Skeletal muscle cell (primary cell): ENCODE measurements around the gene ATP11B.

Source experiments
- DNase-seq: peaks from one replicate; pipeline ENCODE4 v3.0.0-alpha.2; 2010; ENCODE audit warnings: low read depth
- H3K4me3 ChIP-seq: 2 replicates; pipeline ENCODE4 v1.5.1; 2011; ENCODE audit warnings: low read depth, mild to moderate bottlenecking, control low read depth, low read length, moderate library complexity

ATP11B gene

GRCh38 chr3:182792901-182793662, at the start of gene ATP11B:
Gene ATP11B, plus strand, starts transcription at chr3:182793504. Its CDS starts 256 bp downstream, at chr3:182793760.
- DNase-seq: no peak
- H3K4me3 ChIP-seq: peak within 1 kb of the TSS; percentile 76

GRCh38 chr3:182746959-182747358, 46.3 kb upstream of the ATP11B start:
- no peak for DNase-seq
- H3K4me3 ChIP-seq: no peak overlapping the region

- no peak for DNase-seq
- H3K4me3 ChIP-seq: no peak overlapping the region
Measured at GRCh38 chr3:182755308-182755707, 38.0 kb upstream of the ATP11B start.

GRCh38 chr3:182755712-182756111, 37.6 kb upstream of the ATP11B start:
- H3K4me3 ChIP-seq: no peak overlapping the region
- DNase-seq: no peak

- DNase-seq: no peak
- no peak overlapping the region for H3K4me3 ChIP-seq
Measured at GRCh38 chr3:182760576-182761164, 32.6 kb upstream of the ATP11B start.

- DNase-seq: no peak
- no peak overlapping the region for H3K4me3 ChIP-seq
Measured at GRCh38 chr3:182763896-182764295, 29.4 kb upstream of the ATP11B start.

GRCh38 chr3:182765287-182765686, 28.0 kb upstream of the ATP11B start:
- no peak for DNase-seq
- H3K4me3 ChIP-seq: no peak overlapping the region

- no peak overlapping the region for H3K4me3 ChIP-seq
- no peak for DNase-seq
Measured at GRCh38 chr3:182766099-182766498, 27.2 kb upstream of the ATP11B start.

- no peak overlapping the region for H3K4me3 ChIP-seq
- no peak for DNase-seq
Measured at GRCh38 chr3:182768413-182768812, 24.9 kb upstream of the ATP11B start.

GRCh38 chr3:182769673-182770072, 23.6 kb upstream of the ATP11B start:
- no peak overlapping the region for H3K4me3 ChIP-seq
- DNase-seq: no peak

- no peak for DNase-seq
- no peak overlapping the region for H3K4me3 ChIP-seq
Measured at GRCh38 chr3:182782149-182782548, 11.2 kb upstream of the ATP11B start.

GRCh38 chr3:182783106-182783505, 10.2 kb upstream of the ATP11B start:
- no peak overlapping the region for H3K4me3 ChIP-seq
- DNase-seq: no peak

- no peak overlapping the region for H3K4me3 ChIP-seq
- no peak for DNase-seq
Measured at GRCh38 chr3:182784542-182784941, 8.8 kb upstream of the ATP11B start.

- DNase-seq: no peak
- no peak overlapping the region for H3K4me3 ChIP-seq
Measured at GRCh38 chr3:182785142-182785541, 8.2 kb upstream of the ATP11B start.

GRCh38 chr3:182785756-182786155, 7.5 kb upstream of the ATP11B start:
- DNase-seq: no peak
- no peak overlapping the region for H3K4me3 ChIP-seq

GRCh38 chr3:182786564-182787196, 6.6 kb upstream of the ATP11B start:
- no peak for DNase-seq
- no peak overlapping the region for H3K4me3 ChIP-seq

GRCh38 chr3:182787302-182788036, 5.8 kb upstream of the ATP11B start:
- no peak for DNase-seq
- no peak overlapping the region for H3K4me3 ChIP-seq

GRCh38 chr3:182789371-182789770, 3.9 kb upstream of the ATP11B start:
- DNase-seq: no peak
- no peak overlapping the region for H3K4me3 ChIP-seq

- no peak for DNase-seq
- no peak overlapping the region for H3K4me3 ChIP-seq
Measured at GRCh38 chr3:182790612-182791011, 2.7 kb upstream of the ATP11B start.
